IgD-negative memory B cell (primary cell): ENCODE measurements around the gene ATXN7L2. TPM values are rescaled to one million over a fixed set of nuclear protein-coding genes. Genes with fewer than 3 reads are reported as not detected.

ENCODE experiments used
- H3K27ac Mint-ChIP-seq, 3 donors: one replicate each; pipeline ENCODE4 v1.8.0; 2020 to 2022; ENCODE audit warnings: mild to moderate bottlenecking in 3 of 3, mixed read lengths in 3 of 3, moderate library complexity in 1 of 3
- H3K27me3 Mint-ChIP-seq: one replicate; pipeline ENCODE4 v1.8.0; 2021; ENCODE audit warnings: mixed read lengths
- H3K36me3 Mint-ChIP-seq: one replicate; pipeline ENCODE4 v1.8.0; 2020; ENCODE audit warnings: mild to moderate bottlenecking, mixed read lengths
- H3K4me1 Mint-ChIP-seq, 3 donors: one replicate each; pipeline ENCODE4 v1.8.0; 2020 to 2022; ENCODE audit warnings: mixed read lengths in 3 of 3, mild to moderate bottlenecking in 1 of 3
- H3K4me3 Mint-ChIP-seq, 4 donors: one replicate each; pipeline ENCODE4 v1.8.0; 2020 to 2022; ENCODE audit warnings: mild to moderate bottlenecking in 4 of 4, mixed read lengths in 4 of 4, moderate library complexity in 3 of 4
- H3K9me3 Mint-ChIP-seq, 3 donors: one replicate each; pipeline ENCODE4 v1.8.0; 2020 to 2021; ENCODE audit warnings: mixed read lengths in 3 of 3, mild to moderate bottlenecking in 1 of 3
- polyA plus RNA-seq: library from polyadenylated mRNA; unstranded; fragments of 300-500 nt; fragmentation: Illumina TruSeq; gene quantifications from one replicate; pipeline ENCODE4 v1.2.3, GENCODE V29; 2021

The ATXN7L2 gene
- polyA plus RNA-seq, 1 donor from 2014 or later, result 7.3 TPM

DNA sequence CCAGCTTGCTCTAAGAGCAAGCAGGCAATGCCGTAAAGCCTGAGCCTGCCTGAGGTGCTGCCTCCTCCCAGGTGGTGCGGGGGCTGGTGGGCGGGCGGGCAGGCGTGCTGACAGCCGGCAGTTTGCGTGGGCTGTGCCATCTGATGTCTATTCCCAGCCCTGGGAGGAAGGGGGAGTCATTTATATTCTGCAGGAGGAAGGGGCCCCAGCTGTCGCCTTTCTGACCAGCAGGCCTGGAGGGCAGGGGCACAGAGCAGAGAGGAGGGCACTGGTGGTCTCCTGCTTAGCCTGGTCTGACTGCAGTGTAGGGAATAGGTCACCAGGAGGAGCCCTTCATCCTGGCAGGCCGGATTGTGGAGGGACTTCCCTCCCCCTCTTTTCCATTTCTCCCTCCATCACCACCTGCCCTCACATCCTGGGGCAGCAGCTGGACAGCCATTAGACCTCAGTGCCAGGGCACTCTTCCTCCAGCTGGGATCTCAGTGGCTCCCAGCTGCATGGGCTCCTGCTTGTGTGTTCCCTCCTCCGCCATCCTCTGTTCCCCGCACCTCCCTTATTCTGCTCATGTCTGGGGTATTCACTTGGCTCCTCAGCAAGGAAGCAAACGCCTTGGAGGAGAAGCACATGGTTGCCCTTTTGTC lies 14.6 kb downstream of the ATXN7L2 start:
- Mint-ChIP-seq H3K36me3 (no peaks in the 10 kb centered on the region), H3K27ac (no peak overlapping the region), H3K9me3 (no peaks in the 10 kb centered on the region), H3K27me3 (no peaks in the 10 kb centered on the region), H3K4me1 (peaks cover 26 to 36% (median 27%) of the 10 kb centered on the region in 3 donors), H3K4me3 (peak overlapping the region in 2 of 4 donors; percentile 22 to 45)

DNA sequence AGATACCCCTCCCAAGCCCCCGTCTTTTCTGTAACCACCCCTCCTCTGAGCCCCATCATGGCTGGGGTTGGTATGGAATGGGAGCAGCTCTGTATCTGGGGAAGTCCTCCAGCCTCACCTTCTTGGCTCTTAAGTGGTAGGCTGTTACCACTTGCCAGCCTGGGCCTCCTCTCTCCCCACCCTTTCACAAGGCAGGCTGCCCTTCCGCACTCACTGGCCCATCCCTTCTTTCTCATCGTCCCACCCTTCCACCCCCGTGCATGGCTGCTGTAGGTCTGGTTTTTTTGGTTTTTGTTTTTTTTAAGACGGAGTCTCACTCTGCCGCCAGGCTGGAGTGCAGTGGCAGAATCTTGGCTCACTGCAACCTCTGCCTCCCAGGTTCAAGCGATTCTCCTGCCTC lies 15.4 kb downstream of the ATXN7L2 start:
- H3K36me3 Mint-ChIP-seq, result no peaks in the 10 kb centered on the region
- peaks cover 26 to 36% (median 27%) of the 10 kb centered on the region in 3 donors for H3K4me1 Mint-ChIP-seq

DNA sequence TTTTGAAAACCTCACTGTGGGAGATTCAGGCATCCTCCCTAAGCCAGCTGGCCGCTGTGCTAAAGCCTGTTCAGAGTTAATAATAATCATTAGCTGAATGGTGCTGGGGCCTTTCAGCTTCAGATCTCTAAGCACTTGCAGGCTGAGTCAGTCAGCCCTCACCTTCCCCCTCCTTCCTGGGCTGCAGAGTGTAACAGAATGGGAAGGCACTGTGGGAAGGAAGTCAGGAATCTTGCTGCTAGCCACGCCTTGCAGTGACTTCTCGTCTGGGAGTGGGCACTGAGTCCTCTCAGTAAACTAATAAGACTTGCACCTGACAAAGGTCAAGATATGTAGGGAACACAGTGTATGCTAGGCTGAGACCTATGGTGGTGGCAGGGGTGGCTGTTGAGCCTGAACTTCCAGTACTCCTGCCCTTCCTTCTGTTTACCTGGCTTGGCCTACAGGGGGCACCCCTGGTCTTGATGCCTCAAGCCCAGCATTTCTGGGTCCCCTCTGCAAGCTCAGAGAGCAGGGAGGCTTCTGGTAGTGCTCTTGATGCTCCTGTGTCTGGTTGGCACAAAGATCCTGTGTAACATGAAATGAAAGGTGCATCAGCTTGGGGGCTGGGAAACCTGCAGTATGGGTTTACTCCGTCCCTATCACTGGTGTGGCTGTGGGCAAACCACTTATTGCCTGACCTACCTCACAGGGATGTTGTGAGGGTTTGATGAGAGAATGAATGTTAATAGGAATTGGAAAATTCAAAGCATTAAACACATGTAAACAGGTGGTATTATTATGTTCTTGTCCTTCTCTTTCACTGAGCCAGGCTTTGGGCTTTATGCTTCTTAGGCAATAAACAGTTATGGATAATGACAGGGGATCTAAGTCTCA lies 16.2 kb downstream of the ATXN7L2 start:
- peak overlapping the region in 1 of 4 donors; percentile 60 for H3K4me3 Mint-ChIP-seq

More for the DNA sequence above, 15.4 kb downstream of the ATXN7L2 start:
- Mint-ChIP-seq H3K4me3 (peak overlapping the region in 1 of 4 donors; percentile 60), H3K9me3 (no peaks in the 10 kb centered on the region), H3K27me3 (no peaks in the 10 kb centered on the region), H3K27ac (no peak overlapping the region)

DNA sequence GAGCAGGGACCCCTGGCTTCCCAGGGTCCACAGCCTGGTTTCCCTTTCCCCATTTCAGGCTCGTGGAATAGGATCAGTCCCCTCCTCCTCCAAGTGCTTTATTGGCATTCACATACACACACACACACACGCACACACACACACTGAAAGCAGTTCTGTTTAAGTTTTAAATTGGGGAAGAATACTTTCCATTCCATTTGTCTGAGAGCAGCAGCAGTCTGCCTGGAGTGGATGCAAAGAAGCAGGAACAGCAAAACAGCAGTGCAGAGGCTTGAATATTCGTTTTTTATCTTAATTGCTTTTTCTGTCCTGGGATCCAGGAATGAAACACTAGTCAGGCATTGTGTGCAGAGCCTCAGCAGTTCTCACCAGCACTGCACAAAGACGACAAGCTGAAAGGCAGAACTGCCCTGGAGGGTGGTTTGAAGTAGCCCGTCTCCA lies 17.3 kb downstream of the ATXN7L2 start:
- H3K4me1 Mint-ChIP-seq, result peaks cover 13 to 27% (median 23%) of the 10 kb centered on the region in 3 donors
- H3K27ac Mint-ChIP-seq, result no peak overlapping the region
- H3K4me3 Mint-ChIP-seq, result no peak overlapping the region
- H3K27me3 Mint-ChIP-seq, result no peaks in the 10 kb centered on the region
- H3K36me3 Mint-ChIP-seq, result no peaks in the 10 kb centered on the region
- H3K9me3 Mint-ChIP-seq, result no peaks in the 10 kb centered on the region

More for the DNA sequence above, 16.2 kb downstream of the ATXN7L2 start:
- Mint-ChIP-seq H3K27ac (peak overlapping the region in 2 of 3 donors; percentile 39 to 80), H3K4me1 (peaks cover 22 to 35% (median 23%) of the 10 kb centered on the region in 3 donors), H3K27me3 (no peaks in the 10 kb centered on the region), H3K36me3 (no peaks in the 10 kb centered on the region), H3K9me3 (no peaks in the 10 kb centered on the region)

DNA sequence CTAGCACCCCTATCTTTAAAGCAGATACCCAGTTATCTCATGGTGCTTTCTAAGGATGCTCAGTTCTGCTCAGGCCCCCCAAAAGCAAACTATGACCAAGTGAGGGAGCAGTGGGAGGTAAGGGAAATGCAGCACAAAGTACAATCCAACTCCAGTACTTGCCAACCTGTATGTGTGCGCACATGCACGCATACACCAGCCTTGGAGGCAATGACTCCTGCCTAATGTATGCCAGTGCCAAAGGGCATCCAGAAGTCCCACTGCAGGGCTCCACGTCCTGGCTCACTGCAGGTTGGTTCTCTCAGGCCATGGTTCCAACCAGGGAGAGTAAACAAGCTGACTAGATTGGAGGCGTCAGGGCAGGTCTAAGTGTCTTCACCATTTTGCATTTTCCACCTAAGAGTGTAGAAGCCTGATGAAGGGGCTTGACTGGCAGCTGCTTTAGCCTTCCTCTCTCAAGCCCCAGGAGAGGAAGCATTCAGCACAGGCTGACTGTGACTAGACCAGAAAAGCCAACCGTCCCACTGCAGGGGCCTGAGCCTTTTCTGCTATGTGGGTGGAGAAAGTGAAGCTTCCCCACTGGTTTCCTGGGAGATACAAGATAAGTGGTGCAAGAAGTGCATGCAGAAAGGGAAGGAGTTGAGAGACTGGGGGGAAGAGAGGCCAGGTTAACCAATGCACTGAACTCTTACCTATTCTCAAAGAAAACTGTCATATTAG lies 18.1 kb downstream of the ATXN7L2 start:
- no peaks in the 10 kb centered on the region for H3K36me3 Mint-ChIP-seq
- peaks cover 8 to 18% (median 16%) of the 10 kb centered on the region in 3 donors for H3K4me1 Mint-ChIP-seq
- no peak overlapping the region for H3K27ac Mint-ChIP-seq
- no peaks in the 10 kb centered on the region for H3K27me3 Mint-ChIP-seq
- H3K9me3 Mint-ChIP-seq, result no peaks in the 10 kb centered on the region
- peak overlapping the region in 2 of 4 donors; percentile 63 to 67 for H3K4me3 Mint-ChIP-seq

DNA sequence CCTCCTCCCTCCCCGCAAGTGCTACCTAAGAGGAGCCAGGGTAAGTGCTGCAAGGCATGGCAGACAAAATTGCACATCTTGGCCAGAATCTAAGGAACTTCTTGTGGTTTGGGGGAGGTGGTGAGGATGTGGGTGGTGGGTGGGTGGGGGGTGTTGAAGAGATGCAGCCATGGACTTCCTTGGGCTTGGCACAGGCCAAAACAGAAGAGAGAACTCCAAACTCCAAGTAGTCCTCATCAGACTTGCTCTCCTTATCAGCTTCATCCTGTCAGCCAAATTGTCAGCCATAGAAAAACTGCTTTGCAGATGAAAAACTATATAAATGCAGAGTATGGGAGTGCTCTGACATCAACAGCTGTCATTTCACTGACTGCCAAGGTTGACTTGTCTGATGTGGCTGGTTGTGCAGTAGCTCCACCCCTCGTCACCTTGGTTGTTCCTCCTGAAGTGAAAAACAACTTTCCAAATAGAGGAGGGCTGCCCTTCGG lies 18.7 kb downstream of the ATXN7L2 start:
- Mint-ChIP-seq H3K27me3 (no peaks in the 10 kb centered on the region), H3K27ac (peak overlapping the region in 1 of 3 donors; percentile 31), H3K36me3 (no peaks in the 10 kb centered on the region), H3K9me3 (no peaks in the 10 kb centered on the region), H3K4me3 (peak overlapping the region in 3 of 4 donors; percentile 16 to 67 (median 32)), H3K4me1 (peaks cover 8 to 18% (median 14%) of the 10 kb centered on the region in 3 donors)

DNA sequence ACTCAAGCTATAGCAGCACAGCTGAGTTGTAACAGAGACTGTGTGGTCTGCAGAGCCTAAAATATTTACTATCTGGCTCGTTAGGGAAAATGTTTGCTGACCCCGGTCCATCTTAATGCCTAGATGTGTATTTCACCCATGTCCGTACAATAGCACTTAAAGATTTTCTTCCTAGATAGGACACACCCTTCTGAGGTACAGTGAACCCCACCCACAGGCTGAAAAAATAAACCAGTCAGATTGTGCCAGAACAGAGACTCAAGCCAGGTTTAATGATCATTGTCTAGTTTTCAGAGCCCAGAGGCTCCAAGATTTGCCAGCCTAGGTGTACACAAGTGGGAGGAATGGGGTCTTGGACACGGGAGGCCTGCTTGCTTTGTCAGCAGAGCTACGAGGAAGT lies 20.2 kb downstream of the ATXN7L2 start:
- peaks cover 7 to 19% (median 13%) of the 10 kb centered on the region in 3 donors for H3K4me1 Mint-ChIP-seq
- H3K4me3 Mint-ChIP-seq, result no peak overlapping the region
- no peaks in the 10 kb centered on the region for H3K9me3 Mint-ChIP-seq
- H3K36me3 Mint-ChIP-seq, result no peaks in the 10 kb centered on the region
- H3K27me3 Mint-ChIP-seq, result peaks cover 4% of the 10 kb centered on the region
- peak overlapping the region in 1 of 3 donors; percentile 64 for H3K27ac Mint-ChIP-seq

DNA sequence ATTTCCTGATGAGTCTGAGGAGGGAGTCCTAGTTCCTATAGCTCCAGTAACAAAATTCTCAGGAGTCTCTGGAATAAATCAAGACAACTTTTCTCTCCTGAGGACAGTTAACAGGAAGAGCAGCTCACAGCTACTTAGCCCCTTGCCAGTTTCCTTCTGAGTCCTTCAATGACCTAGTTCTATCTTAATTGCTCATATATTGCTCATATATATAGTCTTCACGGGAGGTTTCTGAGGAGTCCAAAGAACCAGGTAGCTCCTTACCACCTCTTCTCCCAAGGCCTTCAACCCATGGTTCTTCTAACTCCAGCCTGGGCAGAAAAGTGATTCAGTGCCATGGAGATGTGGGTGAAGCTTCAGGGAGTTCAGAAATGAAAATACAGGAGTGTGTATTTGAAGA lies 21.3 kb downstream of the ATXN7L2 start:
- peak overlapping the region in 1 of 4 donors; percentile 54 for H3K4me3 Mint-ChIP-seq
- peaks cover 12 to 19% (median 13%) of the 10 kb centered on the region in 3 donors for H3K4me1 Mint-ChIP-seq

DNA sequence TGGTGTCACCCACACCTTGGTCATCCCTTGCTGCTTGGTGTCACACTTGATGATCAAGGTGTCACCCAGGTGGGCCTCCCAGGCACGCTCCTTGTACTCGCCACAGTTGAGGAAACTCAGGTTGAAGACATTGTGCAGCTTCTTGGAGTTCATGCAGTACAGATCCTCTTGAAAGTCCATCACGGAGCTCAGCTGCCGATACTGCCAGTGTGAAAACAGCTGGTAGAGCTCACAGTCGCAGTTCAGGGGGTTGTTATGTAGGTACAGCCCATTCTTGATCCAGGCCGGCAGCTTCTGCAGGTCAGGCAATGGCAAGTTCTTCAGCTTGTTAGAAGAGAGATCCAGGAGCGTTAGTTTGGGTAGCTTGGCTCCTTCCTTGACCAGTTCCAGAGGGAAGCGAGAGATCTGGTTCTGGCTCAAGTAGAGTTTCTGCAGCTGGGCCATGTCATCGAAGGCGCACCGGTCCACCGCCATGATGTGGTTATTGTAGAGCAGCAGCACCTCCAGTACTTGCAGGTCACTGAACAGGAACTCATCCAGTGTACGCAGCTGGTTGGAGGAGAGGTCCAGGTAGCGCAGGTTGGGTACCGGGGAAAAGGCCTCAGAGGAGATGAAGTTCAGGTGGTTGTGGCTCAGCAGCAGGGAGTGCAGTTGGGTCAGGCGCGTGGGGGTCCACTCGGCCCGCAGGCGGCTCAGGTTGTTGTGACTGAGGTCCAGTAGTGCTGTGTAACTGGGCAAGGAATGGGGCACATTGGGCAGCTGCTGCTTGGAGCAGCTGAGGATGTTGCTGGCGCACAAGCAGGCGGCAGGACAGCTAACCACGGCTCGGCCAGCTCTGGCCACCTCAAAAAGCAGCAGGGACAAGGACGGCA lies 24.5 kb downstream of the ATXN7L2 start:
- Mint-ChIP-seq H3K4me1 (peaks cover 7 to 14% (median 10%) of the 10 kb centered on the region in 3 donors), H3K27me3 (peaks cover 13% of the 10 kb centered on the region), H3K9me3 (no peaks in the 10 kb centered on the region), H3K4me3 (peak overlapping the region; percentile 81 to 93 (median 88)), H3K36me3 (no peaks in the 10 kb centered on the region), H3K27ac (peak overlapping the region in 1 of 3 donors; percentile 91)

More for the DNA sequence above, 21.3 kb downstream of the ATXN7L2 start:
- H3K27ac Mint-ChIP-seq, result no peak overlapping the region
- H3K27me3 Mint-ChIP-seq, result peaks cover 7% of the 10 kb centered on the region
- H3K9me3 Mint-ChIP-seq, result no peaks in the 10 kb centered on the region
- H3K36me3 Mint-ChIP-seq, result no peaks in the 10 kb centered on the region

DNA sequence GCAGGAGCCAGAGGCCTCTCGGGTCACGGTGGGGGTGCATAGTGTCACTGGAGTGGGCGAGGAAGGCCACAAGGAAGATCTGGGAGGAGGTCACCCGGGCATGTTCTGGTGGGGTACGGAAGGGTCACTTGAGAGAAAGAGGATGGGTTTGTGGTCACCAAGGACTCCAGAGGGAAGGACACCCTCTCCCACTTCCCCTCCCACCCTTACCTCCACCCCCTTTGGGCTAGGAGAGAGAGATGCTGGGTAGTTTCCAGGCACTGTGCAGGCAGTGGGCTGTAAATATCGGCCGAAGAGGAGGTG lies 25.1 kb downstream of the ATXN7L2 start:
- peaks cover 13% of the 10 kb centered on the region for H3K27me3 Mint-ChIP-seq
- H3K4me1 Mint-ChIP-seq, result peaks cover 7 to 14% (median 10%) of the 10 kb centered on the region in 3 donors
- peak overlapping the region in 1 of 3 donors; percentile 91 for H3K27ac Mint-ChIP-seq
- peak overlapping the region; percentile 81 to 93 (median 88) for H3K4me3 Mint-ChIP-seq
- H3K36me3 Mint-ChIP-seq, result no peaks in the 10 kb centered on the region
- no peaks in the 10 kb centered on the region for H3K9me3 Mint-ChIP-seq

DNA sequence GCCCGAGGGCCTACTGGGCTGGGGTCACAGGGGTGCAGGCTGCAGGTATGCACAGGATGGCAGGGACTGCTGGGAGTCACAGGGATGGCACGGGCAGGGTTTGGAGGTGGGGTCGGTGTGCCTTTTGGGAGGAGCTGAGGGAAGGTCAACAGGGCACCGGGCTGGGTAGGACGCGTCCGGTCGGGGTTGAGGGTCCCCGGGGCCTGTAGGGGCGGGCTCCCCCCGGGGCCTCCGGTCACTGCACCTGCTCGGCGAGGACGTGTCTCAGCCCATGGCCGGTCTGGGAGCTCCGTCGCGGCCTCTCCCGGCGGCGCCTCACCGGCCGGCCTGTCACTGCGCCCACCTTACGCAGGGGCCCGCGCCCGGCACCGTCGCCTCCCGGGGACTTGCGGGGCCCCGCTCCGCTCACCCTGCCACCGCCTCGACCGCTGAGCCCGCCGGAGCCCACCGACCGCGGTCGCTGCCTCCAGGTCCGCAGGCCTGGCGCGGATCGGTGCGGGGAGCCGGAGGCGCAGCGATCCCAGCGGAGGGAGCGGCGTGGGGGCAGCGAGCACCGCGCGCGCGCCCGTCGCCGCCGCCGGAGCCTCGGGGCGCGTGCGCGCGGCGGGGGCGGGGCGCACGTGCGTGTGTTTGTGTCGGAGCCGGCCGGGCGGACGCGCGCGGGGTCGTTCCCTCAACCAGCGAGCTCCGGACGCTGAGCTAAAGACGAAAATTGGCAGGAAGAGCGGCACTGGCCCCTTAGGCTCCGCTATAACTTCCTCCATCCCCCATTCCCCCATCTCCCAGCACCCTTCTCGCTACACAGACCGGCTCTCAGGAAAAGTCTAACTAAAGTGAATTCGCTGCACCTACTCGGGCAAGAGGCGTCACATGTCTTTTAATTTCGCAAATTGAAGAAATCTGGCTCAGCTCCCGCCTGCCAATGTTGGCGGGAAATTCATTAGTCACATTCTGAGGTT lies 25.8 kb downstream of the ATXN7L2 start, which contains the start of gene AMIGO1:
AMIGO1 (minus strand) TSS at position 552 of the 959 bp plus-strand sequence. CDS start 815 bp downstream, outside the sequence.
- Mint-ChIP-seq H3K9me3 (no peaks in the 10 kb centered on the region), H3K4me1 (peaks cover 7 to 14% (median 10%) of the 10 kb centered on the region in 3 donors), H3K27me3 (peaks cover 13% of the 10 kb centered on the region), H3K36me3 (no peaks in the 10 kb centered on the region), H3K27ac (peak within 1 kb of the TSS in 2 of 3 donors; percentile 59 to 91), H3K4me3 (peak within 1 kb of the TSS; percentile 86 to 97 (median 92))

DNA sequence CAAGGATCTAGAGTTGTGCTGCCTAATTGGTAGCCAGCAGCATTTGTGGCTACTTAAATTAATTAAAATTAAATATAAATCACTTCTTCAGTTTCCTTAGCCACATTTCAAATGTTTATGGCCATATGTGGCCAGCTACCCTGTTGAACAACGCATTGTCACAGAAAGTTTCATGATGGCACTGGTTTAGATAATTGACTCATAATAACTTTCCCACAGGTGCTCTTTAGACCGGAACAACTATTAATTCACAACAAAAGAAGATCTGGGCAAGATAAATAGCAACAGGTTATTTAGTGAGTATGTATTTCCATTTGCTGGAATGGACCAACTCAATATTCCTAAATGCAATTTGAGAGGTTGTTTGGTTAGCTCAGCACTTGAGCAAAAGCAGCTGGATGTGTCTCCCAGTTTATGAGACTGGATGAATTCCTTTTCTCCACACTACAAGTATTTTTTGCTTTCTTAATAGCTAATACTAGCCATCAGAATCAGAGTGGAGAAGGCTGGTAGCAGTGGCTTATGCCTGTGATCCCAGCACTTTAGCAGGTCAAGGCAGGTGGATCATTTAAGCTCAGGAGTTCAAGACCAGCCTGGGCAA lies 29.5 kb downstream of the ATXN7L2 start:
- H3K27ac Mint-ChIP-seq, result no peak overlapping the region
- peak overlapping the region in 1 of 4 donors; percentile 43 for H3K4me3 Mint-ChIP-seq
- H3K27me3 Mint-ChIP-seq, result peaks cover 13% of the 10 kb centered on the region
- peaks cover 3 to 11% (median 7%) of the 10 kb centered on the region in 3 donors for H3K4me1 Mint-ChIP-seq
- no peaks in the 10 kb centered on the region for H3K36me3 Mint-ChIP-seq
- H3K9me3 Mint-ChIP-seq, result no peaks in the 10 kb centered on the region
